HUES64 (cell line): ENCODE measurements around the gene RAD1.

Experiments
- H3K27ac ChIP-seq: 2 replicates; pipeline ENCODE4 v1.7.0; 2013; ENCODE audit warnings: low read depth, low read length, inconsistent platforms
- H3K27me3 ChIP-seq: 2 replicates; pipeline ENCODE4 v1.6.1; 2013; ENCODE audit warnings: mild to moderate bottlenecking, low read length; ENCODE audit not compliant: insufficient read depth
- H3K36me3 ChIP-seq: 2 replicates; pipeline ENCODE4 v1.6.1; 2013; ENCODE audit warnings: mild to moderate bottlenecking, low read length; ENCODE audit not compliant: insufficient read depth
- H3K4me1 ChIP-seq: 2 replicates; pipeline ENCODE4 v1.6.1; 2013; ENCODE audit warnings: mild to moderate bottlenecking, low read length, moderate library complexity; ENCODE audit not compliant: insufficient read depth
- H3K4me3 ChIP-seq: 2 replicates; pipeline ENCODE4 v1.5.1; 2013; ENCODE audit warnings: mild to moderate bottlenecking, low read length, moderate library complexity
- H3K9ac ChIP-seq: 2 replicates; pipeline ENCODE4 v1.6.1; 2013; ENCODE audit warnings: mild to moderate bottlenecking, low read depth, low read length
- H3K9me3 ChIP-seq: 2 replicates; pipeline ENCODE4 v1.6.1; 2013; ENCODE audit warnings: low read depth, low read length; ENCODE audit not compliant: insufficient read depth
- WGBS: fragments of 150-250, 120-280 bp; methylation state at CpG from one replicate; pipeline ENCODE4 v1.1.7; 2013; ENCODE audit warnings: missing lambda C conversion rate; 5-methylcytosine and 5-hydroxymethylcytosine counted together

The RAD1 gene

DNA sequence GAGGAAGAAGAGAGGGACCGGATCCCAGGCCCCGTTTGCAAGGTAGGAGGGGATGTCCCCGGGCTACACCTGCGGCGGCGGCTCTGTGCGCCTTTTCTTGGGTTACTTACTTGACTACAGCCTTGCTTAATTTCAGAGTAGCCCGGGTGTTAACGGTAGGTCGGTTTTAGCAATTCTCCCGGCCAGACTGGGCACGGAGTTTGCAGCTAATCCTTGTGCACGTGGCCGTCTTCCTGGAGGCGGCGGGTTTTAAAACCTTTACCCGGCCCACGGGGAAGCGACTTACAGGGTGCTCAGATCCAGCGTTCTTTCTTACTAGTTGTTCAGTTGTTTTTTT lies 520 bp upstream of the RAD1 start:
- H3K27me3 ChIP-seq = no peaks in the 10 kb centered on the region
- H3K27ac ChIP-seq = peak overlapping the region; percentile 90
- peaks cover 60% of the 10 kb centered on the region for H3K36me3 ChIP-seq
- H3K9ac ChIP-seq = peak overlapping the region; percentile 99
- peak overlapping the region; percentile 96 for H3K4me3 ChIP-seq
- no peaks in the 10 kb centered on the region for H3K9me3 ChIP-seq
- peaks cover 14% of the 10 kb centered on the region for H3K4me1 ChIP-seq
- WGBS = under 1% methylated on average over 20 of the region's 20 CpGs

DNA sequence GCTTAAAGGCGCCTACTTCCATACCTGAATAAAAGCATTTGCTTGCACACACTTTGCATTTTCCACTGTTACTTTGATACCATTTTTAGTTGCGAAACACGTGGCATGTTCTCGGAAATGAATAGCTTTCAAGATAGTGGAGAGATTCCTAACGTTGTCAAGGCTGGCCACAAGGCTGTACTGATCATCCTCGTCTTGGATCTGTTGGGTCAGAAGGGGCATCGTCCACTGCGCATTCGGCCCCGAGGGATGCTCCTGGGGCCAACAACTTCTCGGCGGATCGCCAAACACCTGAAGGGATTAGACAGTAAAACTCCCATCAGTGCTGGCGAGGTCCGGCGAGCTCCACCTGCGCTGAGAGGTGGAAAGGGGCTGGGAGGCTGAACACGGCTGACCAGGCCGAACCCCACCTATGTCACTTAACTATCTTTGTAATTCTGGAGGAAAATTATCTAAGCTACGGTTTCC lies 599 bp downstream of the RAD1 start:
- peak overlapping the region; percentile 90 for H3K27ac ChIP-seq
- H3K9me3 ChIP-seq = no peaks in the 10 kb centered on the region
- WGBS = 3% methylated on average over 20 of the region's 20 CpGs
- H3K27me3 ChIP-seq = no peaks in the 10 kb centered on the region
- H3K36me3 ChIP-seq = peaks cover 58% of the 10 kb centered on the region
- peaks cover 14% of the 10 kb centered on the region for H3K4me1 ChIP-seq
- H3K9ac ChIP-seq = peak overlapping the region; percentile 99
- peak overlapping the region; percentile 96 for H3K4me3 ChIP-seq

DNA sequence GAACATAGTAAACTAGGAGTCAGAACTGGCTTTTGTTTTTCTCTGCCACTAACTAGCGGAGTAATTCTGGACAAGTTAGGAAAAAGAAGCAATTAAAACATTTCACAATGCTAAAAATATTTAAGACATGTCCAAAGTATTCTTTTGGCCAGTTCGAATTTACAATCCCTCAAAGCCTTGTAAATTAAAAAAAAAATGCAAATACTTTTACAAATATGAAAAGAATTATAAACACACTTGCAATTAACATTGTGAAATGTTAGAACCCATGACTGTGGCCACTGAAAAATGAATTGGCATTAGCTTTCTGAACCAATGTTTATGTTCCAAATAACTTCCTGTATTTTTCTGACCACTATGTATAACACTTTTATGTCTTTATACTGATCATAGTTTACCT lies 2.2 kb downstream of the RAD1 start:
- H3K4me1 ChIP-seq = peaks cover 14% of the 10 kb centered on the region
- no peaks in the 10 kb centered on the region for H3K27me3 ChIP-seq
- 100% methylated on average over 2 of the region's 2 CpGs for WGBS
- H3K4me3 ChIP-seq = no peak overlapping the region
- H3K9me3 ChIP-seq = no peaks in the 10 kb centered on the region
- H3K9ac ChIP-seq = no peak overlapping the region
- H3K36me3 ChIP-seq = peaks cover 57% of the 10 kb centered on the region
- H3K27ac ChIP-seq = no peak overlapping the region

DNA sequence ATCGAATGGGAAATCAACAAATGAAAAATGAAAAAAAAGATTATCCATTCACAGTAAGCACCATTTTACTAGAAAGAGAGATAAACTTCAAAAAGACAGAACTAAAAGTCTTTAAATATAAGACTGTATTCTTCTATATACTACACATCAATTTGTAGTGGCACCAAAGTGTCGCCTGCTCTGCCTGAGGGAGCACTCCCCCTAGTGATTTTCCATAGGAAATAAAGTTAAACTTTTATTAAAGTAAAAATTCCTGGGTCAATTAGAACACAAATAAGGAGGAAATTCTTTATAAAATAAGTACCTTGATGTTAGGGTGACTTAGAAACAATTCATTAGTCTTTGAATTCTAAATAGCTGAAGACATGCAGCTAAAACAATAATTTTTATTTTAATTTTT lies 9.7 kb downstream of the RAD1 start:
- Histone ChIP-seq H3K27ac (no peak overlapping the region), H3K4me3 (no peak overlapping the region), H3K4me1 (no peaks in the 10 kb centered on the region), H3K36me3 (peaks cover 54% of the 10 kb centered on the region), H3K27me3 (no peaks in the 10 kb centered on the region), H3K9me3 (no peaks in the 10 kb centered on the region), H3K9ac (no peak overlapping the region)
- 89% methylated on average over 1 of the region's 2 CpGs for WGBS

DNA sequence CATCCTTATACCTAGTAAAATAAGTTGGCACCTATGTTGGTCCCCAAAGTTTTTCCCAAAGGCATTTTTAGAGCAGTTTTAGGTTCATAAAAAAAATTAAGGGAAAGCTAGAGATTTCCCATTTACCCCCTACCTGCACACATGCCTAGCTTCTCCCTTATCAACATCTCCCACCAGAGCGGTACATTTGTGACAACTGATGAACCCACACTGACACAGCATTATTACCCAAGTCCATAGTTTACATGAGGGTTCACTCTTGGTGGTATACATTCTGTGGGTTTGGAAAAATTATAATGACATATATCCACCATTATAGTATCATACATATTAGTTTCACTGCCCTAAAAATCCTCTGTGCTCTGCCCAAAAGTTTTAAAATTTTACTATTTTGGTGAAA lies 12.0 kb downstream of the RAD1 start:
- Histone ChIP-seq H3K27me3 (no peaks in the 10 kb centered on the region), H3K36me3 (peaks cover 33% of the 10 kb centered on the region), H3K4me1 (0 out of 2 replicates have a peak, but pooled peaks cover 4% of the 10 kb centered on the region), H3K4me3 (no peak overlapping the region), H3K9ac (no peak overlapping the region), H3K27ac (no peak overlapping the region), H3K9me3 (no peaks in the 10 kb centered on the region)
- WGBS = 100% methylated on average over 1 of the region's 1 CpG

- Histone ChIP-seq H3K4me3 (no peak overlapping the region), H3K4me1 (0 out of 2 replicates have a peak, but pooled peaks cover 4% of the 10 kb centered on the region), H3K36me3 (peaks cover 15% of the 10 kb centered on the region), H3K27me3 (no peaks in the 10 kb centered on the region), H3K9ac (no peak overlapping the region), H3K27ac (no peak overlapping the region), H3K9me3 (no peaks in the 10 kb centered on the region)
- 97% methylated on average over 6 of the region's 6 CpGs for WGBS
Measured at GRCh38 chr5:34900652-34901051, 14.7 kb downstream of the RAD1 start.

DNA sequence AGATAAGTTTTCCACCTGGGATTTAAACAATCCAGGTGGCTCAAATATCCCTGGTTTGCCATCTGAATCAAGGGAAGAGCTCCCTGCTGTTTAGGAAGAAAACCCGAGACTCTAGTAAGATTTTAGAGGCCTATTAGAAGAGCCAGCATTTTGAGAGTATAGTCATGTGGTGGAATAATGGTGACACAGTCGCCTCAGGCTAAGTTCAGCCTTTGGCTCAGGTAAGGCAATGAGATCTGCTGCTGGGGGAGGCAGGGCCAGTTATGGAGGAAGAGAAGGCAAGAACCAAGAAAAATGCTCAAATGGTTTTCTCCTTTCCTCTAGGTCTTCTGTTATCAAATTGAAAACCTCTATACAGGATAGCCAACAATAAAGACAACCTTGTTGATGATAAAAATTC lies 16.2 kb downstream of the RAD1 start:
- Histone ChIP-seq H3K27ac (peak overlapping the region; percentile 21; the same call in 1 of the 2 replicates), H3K4me3 (no peak overlapping the region), H3K36me3 (peaks cover under 1% of the 10 kb centered on the region), H3K27me3 (no peaks in the 10 kb centered on the region), H3K4me1 (0 out of 2 replicates have a peak, but pooled peaks cover 4% of the 10 kb centered on the region), H3K9me3 (no peaks in the 10 kb centered on the region), H3K9ac (no peak overlapping the region)
- WGBS = 78% methylated on average over 2 of the region's 2 CpGs

- Histone ChIP-seq H3K36me3 (no peaks in the 10 kb centered on the region), H3K27ac (peak overlapping the region; percentile 21; the same call in 1 of the 2 replicates), H3K4me1 (0 out of 2 replicates have a peak, but pooled peaks cover 4% of the 10 kb centered on the region), H3K4me3 (no peak overlapping the region), H3K27me3 (no peaks in the 10 kb centered on the region), H3K9me3 (no peaks in the 10 kb centered on the region), H3K9ac (no peak overlapping the region)
- WGBS = 11% methylated on average over 3 of the region's 3 CpGs
Measured at GRCh38 chr5:34898258-34898895, 16.9 kb downstream of the RAD1 start.

DNA sequence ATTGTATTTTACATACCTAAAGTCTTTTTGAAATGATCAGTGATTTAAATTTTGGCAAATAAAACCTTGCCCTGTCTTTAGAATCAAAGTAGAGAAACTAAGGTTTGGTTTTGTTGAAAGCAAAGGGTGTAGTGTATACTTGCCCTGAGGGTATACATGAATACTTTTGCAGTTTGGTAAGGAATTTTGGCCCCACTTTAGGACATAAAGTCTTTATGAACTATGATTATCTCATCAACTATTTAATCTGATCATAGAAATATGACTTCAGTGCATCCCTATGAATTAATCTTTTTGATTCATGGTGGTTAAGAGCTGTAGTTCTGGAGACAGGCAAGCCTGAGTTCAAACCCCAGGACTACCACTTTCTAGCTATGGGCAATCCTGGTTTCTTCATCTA lies 17.7 kb downstream of the RAD1 start:
- Histone ChIP-seq H3K9ac (no peak overlapping the region), H3K36me3 (no peaks in the 10 kb centered on the region), H3K4me1 (0 out of 2 replicates have a peak, but pooled peaks cover 4% of the 10 kb centered on the region), H3K27me3 (no peaks in the 10 kb centered on the region), H3K4me3 (no peak overlapping the region), H3K27ac (no peak overlapping the region), H3K9me3 (no peaks in the 10 kb centered on the region)

DNA sequence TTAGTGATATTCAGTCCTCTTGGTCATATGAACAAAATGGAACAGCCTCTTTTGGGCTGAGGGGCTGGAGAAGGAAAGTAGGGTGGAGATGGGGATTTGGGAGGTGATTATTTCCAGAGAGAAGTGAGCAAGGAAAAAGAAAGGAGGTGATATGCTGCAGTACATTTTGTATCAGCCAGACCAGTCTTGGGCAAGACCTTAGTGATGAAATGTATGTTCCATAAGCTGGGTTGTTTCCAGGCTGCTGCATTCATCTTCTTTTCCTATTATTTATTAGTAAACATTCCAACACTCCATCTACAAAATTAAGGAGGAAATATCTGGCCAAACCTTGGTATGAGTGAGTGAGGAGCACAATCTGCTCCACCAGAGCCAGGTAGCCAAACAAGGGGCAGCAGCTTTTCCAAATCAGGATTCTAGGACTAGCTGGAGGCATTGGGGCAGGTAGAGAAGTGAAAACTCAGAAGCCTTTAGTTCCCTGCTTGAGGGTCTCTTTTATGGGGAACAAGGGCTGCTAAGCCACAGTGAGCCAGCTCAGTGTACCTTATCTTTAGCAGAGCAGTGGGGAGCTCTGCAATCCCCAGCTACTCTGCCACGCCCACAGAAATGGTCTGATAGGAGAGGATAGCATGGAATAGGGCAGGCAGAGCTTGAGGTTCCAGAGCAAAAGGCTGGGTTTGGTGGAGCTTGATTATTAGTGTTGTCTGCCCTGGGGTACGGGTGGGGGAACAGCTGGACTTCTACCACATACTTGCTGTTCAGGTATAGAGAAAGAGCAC lies 19.5 kb downstream of the RAD1 start:
- 83% methylated on average over 2 of the region's 2 CpGs for WGBS

DNA sequence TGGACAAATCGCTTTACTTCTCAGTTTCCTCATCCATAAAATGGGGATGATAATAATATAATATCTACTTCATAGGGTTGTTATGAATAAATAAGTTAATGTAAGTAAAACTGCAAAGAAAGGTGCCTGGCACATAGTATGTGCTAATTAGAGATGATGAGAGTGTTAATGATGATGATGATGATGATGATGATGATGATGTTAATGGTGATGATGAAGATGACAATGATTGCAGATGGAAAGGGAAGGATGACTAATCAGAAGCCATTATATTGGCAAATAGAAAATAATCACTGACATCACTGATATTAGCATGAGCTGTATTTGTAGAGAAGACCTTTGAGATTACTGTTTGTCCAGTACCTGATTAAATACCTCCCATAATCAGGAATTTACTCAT lies 20.6 kb downstream of the RAD1 start:
- Histone ChIP-seq H3K9ac (no peak overlapping the region), H3K4me3 (no peak overlapping the region), H3K4me1 (0 out of 2 replicates have a peak, but pooled peaks cover 4% of the 10 kb centered on the region), H3K27ac (no peak overlapping the region), H3K36me3 (no peaks in the 10 kb centered on the region), H3K27me3 (no peaks in the 10 kb centered on the region), H3K9me3 (no peaks in the 10 kb centered on the region)
- no CpG with 5 or more reads among the region's 1 CpG for WGBS

More for the DNA sequence above, 19.5 kb downstream of the RAD1 start:
- H3K4me3 ChIP-seq = no peak overlapping the region
- H3K27me3 ChIP-seq = no peaks in the 10 kb centered on the region
- no peaks in the 10 kb centered on the region for H3K36me3 ChIP-seq
- H3K9me3 ChIP-seq = no peaks in the 10 kb centered on the region
- H3K27ac ChIP-seq = no peak overlapping the region
- H3K9ac ChIP-seq = no peak overlapping the region
- H3K4me1 ChIP-seq = 0 out of 2 replicates have a peak, but pooled peaks cover 4% of the 10 kb centered on the region
